Tibial nerve (tissue), 4 donors: Measurements from ENCODE around the gene TINAG.

Experiments
- EP300 ChIP-seq, 2 donors: sonication (generic); formaldehyde crosslinking; IDR thresholded peaks; one replicate each; pipeline ENCODE4 v1.6.1; 2017; ENCODE audit warnings: antibody characterized with exemption in 2 of 2, mild to moderate bottlenecking in 1 of 2
- POLR2A ChIP-seq, 2 donors: fragments of 450-650 bp; IDR thresholded peaks; one replicate each; pipeline ENCODE4 v1.6.1; 2017; ENCODE audit warnings: antibody characterized with exemption in 2 of 2, mild to moderate bottlenecking in 2 of 2, moderate library complexity in 2 of 2
- TF ChIP-seq, protein P1 (sequence below), 5 experiments: fragments of 200-600 bp in 3 of 5; fragments of 450-650 bp in 2 of 5; sonication (generic) in 3 of 5; IDR thresholded peaks; one replicate each; pipeline ENCODE4 v1.5.1; 2016 to 2019; ENCODE audit warnings: antibody characterized with exemption in 5 of 5, mild to moderate bottlenecking in 3 of 5, moderate library complexity in 2 of 5

DNA sequence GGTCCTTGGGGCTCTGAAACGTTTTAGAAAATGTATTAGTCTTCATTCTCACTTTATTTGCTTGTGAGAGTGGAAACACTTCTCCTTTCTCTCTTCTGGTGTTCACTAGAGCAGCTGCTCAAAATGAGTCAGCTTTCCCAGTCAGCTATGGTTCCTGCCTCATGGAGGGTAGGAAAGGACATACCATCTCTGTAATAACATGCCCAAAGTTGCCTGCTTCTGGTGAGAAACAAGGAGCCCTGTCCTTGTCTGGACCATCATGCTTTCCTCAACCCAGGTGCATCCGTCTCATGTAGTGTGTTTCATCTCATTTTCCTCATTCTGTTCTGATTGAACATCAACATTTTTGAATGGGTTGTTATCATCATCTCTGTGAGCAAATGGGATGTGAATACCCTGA is 17.1 kb upstream of the TINAG start:
- TF ChIP-seq, protein P1, sequence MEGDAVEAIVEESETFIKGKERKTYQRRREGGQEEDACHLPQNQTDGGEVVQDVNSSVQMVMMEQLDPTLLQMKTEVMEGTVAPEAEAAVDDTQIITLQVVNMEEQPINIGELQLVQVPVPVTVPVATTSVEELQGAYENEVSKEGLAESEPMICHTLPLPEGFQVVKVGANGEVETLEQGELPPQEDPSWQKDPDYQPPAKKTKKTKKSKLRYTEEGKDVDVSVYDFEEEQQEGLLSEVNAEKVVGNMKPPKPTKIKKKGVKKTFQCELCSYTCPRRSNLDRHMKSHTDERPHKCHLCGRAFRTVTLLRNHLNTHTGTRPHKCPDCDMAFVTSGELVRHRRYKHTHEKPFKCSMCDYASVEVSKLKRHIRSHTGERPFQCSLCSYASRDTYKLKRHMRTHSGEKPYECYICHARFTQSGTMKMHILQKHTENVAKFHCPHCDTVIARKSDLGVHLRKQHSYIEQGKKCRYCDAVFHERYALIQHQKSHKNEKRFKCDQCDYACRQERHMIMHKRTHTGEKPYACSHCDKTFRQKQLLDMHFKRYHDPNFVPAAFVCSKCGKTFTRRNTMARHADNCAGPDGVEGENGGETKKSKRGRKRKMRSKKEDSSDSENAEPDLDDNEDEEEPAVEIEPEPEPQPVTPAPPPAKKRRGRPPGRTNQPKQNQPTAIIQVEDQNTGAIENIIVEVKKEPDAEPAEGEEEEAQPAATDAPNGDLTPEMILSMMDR (IDR thresholded peaks at IDR 0.05) = no peak
- TF ChIP-seq POLR2A (IDR thresholded peaks at IDR 0.05) (no peak), EP300 (IDR thresholded peaks at IDR 0.05) (no peak)
